AG09309 (cell line): ENCODE data around the gene ATP2C2.

Source experiments
- DNase-seq: peaks from one replicate; pipeline ENCODE4 v3.0.0-alpha.2; 2010; ENCODE audit warnings: low read depth
- H3K4me3 ChIP-seq: 2 replicates; pipeline ENCODE4 v1.5.1; 2011; ENCODE audit warnings: mild to moderate bottlenecking, low read depth, low read length, moderate library complexity; ENCODE audit not compliant: control insufficient read depth
- TF ChIP-seq, protein P1 (sequence below): IDR thresholded peaks from 2 replicates; pipeline ENCODE4 v1.5.1; 2011; ENCODE audit warnings: mild to moderate bottlenecking, low read depth, low read length, inconsistent platforms; ENCODE audit not compliant: insufficient read depth, control insufficient read depth; ENCODE audit errors: missing control alignments

Gene ATP2C2

DNA sequence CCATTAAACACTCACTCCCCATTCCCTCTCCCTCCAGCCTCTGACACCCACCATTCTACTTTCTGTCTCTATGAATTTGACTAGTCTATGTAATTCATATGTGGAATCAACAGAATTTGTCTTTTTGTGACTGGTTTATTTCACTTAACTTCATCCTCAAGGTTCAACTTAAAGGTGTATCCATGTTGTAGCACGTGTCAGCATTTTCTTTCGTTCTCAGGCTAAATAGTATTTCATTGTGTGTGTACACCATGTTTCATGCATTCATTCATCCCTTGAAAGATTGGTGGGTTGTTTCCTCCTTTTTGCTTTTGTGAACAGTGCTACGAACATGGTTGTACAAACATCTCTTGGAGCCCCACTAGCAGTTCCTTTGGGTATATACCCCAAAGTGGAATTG lies 36.0 kb downstream of the ATP2C2 start:
- H3K4me3 ChIP-seq = no peak overlapping the region
- TF ChIP-seq, protein P1, sequence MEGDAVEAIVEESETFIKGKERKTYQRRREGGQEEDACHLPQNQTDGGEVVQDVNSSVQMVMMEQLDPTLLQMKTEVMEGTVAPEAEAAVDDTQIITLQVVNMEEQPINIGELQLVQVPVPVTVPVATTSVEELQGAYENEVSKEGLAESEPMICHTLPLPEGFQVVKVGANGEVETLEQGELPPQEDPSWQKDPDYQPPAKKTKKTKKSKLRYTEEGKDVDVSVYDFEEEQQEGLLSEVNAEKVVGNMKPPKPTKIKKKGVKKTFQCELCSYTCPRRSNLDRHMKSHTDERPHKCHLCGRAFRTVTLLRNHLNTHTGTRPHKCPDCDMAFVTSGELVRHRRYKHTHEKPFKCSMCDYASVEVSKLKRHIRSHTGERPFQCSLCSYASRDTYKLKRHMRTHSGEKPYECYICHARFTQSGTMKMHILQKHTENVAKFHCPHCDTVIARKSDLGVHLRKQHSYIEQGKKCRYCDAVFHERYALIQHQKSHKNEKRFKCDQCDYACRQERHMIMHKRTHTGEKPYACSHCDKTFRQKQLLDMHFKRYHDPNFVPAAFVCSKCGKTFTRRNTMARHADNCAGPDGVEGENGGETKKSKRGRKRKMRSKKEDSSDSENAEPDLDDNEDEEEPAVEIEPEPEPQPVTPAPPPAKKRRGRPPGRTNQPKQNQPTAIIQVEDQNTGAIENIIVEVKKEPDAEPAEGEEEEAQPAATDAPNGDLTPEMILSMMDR = no peak
- DNase-seq = no peak

DNA sequence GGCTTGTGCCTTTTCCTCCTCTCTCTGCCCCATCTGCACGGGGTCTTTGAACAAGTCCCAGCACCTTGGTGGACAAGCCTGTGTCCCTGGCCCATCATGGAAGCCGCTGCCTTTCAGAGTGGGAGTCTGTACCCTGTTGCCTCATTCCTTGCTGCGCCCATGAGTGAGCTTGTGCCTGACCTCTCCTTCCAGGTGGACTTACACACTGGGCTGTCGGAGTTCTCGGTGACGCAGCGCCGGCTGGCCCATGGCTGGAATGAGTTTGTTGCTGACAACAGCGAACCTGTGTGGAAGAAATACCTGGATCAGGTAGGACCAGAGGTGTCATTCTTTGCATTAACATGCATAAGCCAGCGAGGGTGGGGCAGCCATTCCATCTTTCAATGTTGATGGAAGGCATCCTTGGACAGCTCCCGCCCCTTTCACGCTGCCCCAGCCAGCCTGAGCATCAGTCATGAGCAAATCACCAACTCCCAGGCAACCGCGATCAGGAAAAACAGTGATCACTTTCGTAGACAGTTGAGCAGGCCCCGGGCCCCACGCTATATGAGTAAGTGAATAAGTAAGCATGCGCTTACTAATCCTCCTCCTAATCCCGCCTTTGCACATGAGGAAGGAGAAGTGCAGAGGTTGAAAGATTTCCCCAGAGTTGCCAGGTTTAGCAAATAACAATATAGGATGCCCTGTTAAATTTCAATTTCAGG lies 36.8 kb downstream of the ATP2C2 start:
- TF ChIP-seq, protein P1 = no peak

DNA sequence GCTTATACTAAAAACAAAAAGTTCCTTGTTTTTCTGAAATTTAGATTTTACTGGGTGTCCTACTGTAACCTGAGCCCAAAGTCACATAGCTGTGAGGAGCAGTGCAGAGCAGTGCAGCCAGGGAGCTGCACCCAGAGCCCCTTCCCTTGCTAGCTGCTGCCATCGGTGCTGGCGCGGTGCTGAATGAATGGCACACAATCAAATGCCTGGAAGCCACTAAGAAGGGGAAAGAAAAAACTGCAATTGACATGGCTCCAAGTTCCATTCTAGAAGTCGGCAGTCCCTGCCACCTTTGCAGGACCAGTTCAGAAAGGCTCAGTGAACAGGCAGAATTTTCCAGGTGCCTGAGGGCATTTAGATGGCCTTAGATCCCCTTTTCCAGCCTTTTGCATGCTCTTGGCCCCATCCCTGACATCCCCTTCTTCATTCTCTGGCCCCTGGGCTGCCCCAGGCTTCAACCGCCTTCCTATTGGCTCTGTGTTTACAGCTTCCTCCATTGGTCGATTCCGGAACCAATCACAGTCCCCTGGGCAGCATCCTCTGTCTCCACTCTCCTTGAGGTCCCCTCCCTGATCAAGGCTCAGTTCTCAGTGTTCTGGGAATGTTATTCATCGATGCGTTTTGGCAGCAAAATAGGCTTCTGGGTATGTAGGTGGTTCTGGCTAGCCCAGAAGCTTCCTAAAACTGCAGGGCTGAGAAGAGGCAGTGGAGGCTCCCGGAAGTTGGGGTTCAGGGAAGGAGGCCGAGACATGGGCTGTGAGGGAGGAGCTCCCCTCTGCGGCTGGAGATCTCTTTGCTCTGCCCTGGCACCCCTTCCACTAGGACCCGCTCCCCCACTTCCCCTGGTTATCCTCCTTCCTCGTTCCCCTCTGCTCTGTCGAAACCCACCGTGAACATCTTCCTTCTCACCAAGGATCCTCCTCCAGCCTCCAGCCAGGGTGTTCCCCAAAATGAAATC lies 37.9 kb downstream of the ATP2C2 start:
- no peak for DNase-seq
- TF ChIP-seq, protein P1 = no peak
- no peak overlapping the region for H3K4me3 ChIP-seq

More for the DNA sequence above, 36.8 kb downstream of the ATP2C2 start:
- DNase-seq = no peak
- H3K4me3 ChIP-seq = no peak overlapping the region

DNA sequence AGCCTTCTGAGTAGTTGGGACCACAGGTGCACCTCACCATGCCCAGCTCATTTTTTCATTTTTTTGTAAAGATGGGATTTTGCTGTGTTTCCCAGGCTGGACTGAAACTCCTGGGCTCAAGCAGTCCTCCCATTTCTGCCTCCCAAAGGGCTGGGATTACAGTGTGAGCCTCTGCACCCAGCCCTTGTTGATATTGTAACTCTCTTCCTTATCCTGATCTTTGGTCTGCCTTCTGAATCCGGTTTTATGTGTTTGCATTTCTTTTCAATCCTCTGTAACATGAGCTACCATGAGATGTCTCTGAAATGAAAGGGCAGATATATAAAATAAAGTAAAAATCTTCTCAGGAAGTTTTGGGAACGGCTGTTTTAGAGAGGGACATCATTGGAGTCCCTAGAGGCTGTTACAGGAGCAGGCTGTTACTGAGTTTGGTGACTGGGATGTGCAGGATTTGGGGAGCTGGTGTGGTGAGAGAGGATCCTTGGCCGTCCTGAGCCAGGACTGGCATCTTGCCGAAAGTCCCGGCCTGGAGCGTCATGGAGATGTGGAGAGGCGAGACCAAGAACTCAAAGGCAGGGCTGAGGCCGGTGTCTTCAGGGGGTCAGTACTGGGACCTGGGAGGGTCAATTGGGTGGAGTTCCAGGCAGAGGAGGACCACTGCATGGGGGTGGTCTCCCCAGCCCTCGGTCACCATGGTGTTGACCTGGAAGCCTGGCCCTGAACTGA lies 39.4 kb downstream of the ATP2C2 start:
- TF ChIP-seq, protein P1 = no peak
- no peak for DNase-seq

DNA sequence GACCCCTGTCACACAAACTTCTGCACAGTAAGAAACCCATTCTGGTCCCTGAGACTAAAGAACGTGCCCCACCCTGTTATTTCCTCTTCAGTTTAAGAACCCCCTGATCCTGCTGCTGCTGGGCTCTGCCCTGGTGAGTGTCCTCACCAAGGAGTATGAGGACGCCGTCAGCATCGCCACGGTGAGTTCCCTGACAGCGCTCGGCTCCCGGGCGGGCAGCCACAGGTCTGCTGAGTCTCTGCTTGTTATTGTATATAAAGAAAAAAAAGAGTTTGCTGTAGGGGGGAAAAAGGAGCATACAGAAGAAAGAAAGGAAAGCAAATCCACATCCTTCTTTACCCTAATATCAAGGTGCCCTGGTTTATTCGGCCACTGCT lies 40.0 kb downstream of the ATP2C2 start:
- TF ChIP-seq, protein P1 = no peak
- H3K4me3 ChIP-seq = no peak overlapping the region
- DNase-seq = no peak

More for the DNA sequence above, 39.4 kb downstream of the ATP2C2 start:
- no peak overlapping the region for H3K4me3 ChIP-seq

DNA sequence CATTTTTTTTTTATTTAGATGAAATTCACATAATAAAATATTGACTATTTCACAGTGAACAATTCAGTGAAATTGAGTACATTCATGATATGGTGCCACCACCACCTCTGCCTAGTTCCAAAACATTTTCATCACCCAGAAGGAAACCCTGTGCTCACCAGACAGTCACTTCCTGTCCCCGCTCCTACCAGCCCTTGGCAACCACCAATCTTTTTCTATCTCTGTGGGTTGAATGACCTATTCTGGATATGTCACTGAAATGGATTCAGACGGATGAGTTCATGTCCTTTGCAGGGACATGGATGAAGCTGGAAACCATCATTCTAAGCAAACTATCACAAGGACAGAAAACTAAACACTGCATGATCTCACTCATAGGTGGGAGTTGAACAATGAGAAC lies 40.5 kb downstream of the ATP2C2 start:
- no peak for DNase-seq
- H3K4me3 ChIP-seq = no peak overlapping the region
- TF ChIP-seq, protein P1 = no peak
